Muscle of leg (tissue), 11 donors: ENCODE results near the gene KIN. TPM values are rescaled to one million over a fixed set of nuclear protein-coding genes. Genes with fewer than 3 reads are reported as not detected.
"Not testable (repeated sequence)": the region's sequence is repeated elsewhere in the genome, so short reads cannot be mapped to it uniquely, and the experiment has no call there.

Experiments used
- DNase-seq: peaks from one replicate; pipeline ENCODE4 v3.0.0; 2013
- H3K27ac ChIP-seq: one replicate; pipeline ENCODE4 v1.5.1; 2013; ENCODE audit warnings: mild to moderate bottlenecking, low read length, control low read depth
- H3K27me3 ChIP-seq: one replicate; pipeline ENCODE4 v1.6.1; 2013; ENCODE audit warnings: low read length; ENCODE audit not compliant: control insufficient read depth, insufficient read depth
- H3K36me3 ChIP-seq: one replicate; pipeline ENCODE4 v1.6.1; 2013; ENCODE audit warnings: low read length; ENCODE audit not compliant: control insufficient read depth, insufficient read depth
- H3K4me1 ChIP-seq: one replicate; pipeline ENCODE4 v1.6.1; 2013; ENCODE audit warnings: low read length; ENCODE audit not compliant: control insufficient read depth, insufficient read depth
- H3K4me3 ChIP-seq: one replicate; pipeline ENCODE4 v1.5.1; 2013; ENCODE audit warnings: low read length, control low read depth
- H3K9me3 ChIP-seq: replicated peaks from 2 replicates; pipeline ENCODE4 v1.6.1; 2013; ENCODE audit warnings: low read depth, low read length; ENCODE audit not compliant: control insufficient read depth
- WGBS: methylation state at CpG from one replicate; pipeline ENCODE4 v1.1.5; 2013; ENCODE audit warnings: missing lambda C conversion rate; ENCODE audit not compliant: insufficient coverage; 5-methylcytosine and 5-hydroxymethylcytosine counted together
- polyA plus RNA-seq, 8 donors: library from polyadenylated mRNA; unstranded; fragments of 120-200 nt; gene quantifications; one replicate each; pipeline versions ENCODE4 v1.2.1 to v1.2.3, GENCODE V29; 2013; ENCODE audit warnings: inconsistent platforms in 1 of 8, low replicate concordance in 1 of 8; ENCODE audit not compliant: insufficient read length in 8 of 8, insufficient read depth in 1 of 8
- total RNA-seq: library from RNA; stranded (reverse); fragments of 120-200 nt; gene quantifications from one replicate; pipeline ENCODE4 v1.2.4, GENCODE V29; 2013

Gene KIN
- total and polyA plus RNA-seq, 9 donors = 9.1 to 14.1 (median 11.6) TPM

GRCh38 chr10:7748637-7749036 is 39.2 kb downstream of the KIN start:
- WGBS = 90% methylated on average over 3 of the region's 7 CpGs
- not testable (repeated sequence) for H3K36me3 ChIP-seq, H3K4me1 ChIP-seq, H3K27me3 ChIP-seq, H3K27ac ChIP-seq, DNase-seq, H3K9me3 ChIP-seq, H3K4me3 ChIP-seq

- no peak overlapping the region for H3K27ac ChIP-seq
- H3K4me1 ChIP-seq = no peaks in the 10 kb centered on the region
- no peaks in the 10 kb centered on the region for H3K27me3 ChIP-seq
- no peak for DNase-seq
- no peak overlapping the region for H3K4me3 ChIP-seq
- H3K9me3 ChIP-seq = no peaks in the 10 kb centered on the region
- no CpG with 5 or more reads among the region's 8 CpGs for WGBS
- no peaks in the 10 kb centered on the region for H3K36me3 ChIP-seq
Measured at GRCh38 chr10:7744307-7744706, 43.5 kb downstream of the KIN start.

GRCh38 chr10:7738536-7739407 is 49.0 kb downstream of the KIN start:
- WGBS = 66% methylated on average over 7 of the region's 20 CpGs
- Histone ChIP-seq H3K36me3 (no peaks in the 10 kb centered on the region), H3K27me3 (no peaks in the 10 kb centered on the region), H3K4me3 (no peak overlapping the region), H3K9me3 (no peaks in the 10 kb centered on the region), H3K27ac (no peak overlapping the region), H3K4me1 (no peaks in the 10 kb centered on the region)
- DNase-seq = no peak

GRCh38 chr10:7734821-7735220 is 53.0 kb downstream of the KIN start:
- 81% methylated on average over 10 of the region's 13 CpGs for WGBS
- Histone ChIP-seq H3K9me3 (no peaks in the 10 kb centered on the region), H3K27ac (no peak overlapping the region), H3K4me1 (no peaks in the 10 kb centered on the region), H3K4me3 (no peak overlapping the region), H3K36me3 (no peaks in the 10 kb centered on the region), H3K27me3 (no peaks in the 10 kb centered on the region)
- no peak for DNase-seq

- WGBS = 90% methylated on average over 15 of the region's 18 CpGs
- Histone ChIP-seq H3K36me3 (no peaks in the 10 kb centered on the region), H3K4me1 (no peaks in the 10 kb centered on the region), H3K27ac (no peak overlapping the region), H3K9me3 (no peaks in the 10 kb centered on the region), H3K27me3 (peaks cover under 1% of the 10 kb centered on the region), H3K4me3 (no peak overlapping the region)
- no peak for DNase-seq
Measured at GRCh38 chr10:7722927-7723529, 64.8 kb downstream of the KIN start.

GRCh38 chr10:7720478-7720877 is 67.3 kb downstream of the KIN start:
- no peaks in the 10 kb centered on the region for H3K36me3 ChIP-seq
- no peaks in the 10 kb centered on the region for H3K4me1 ChIP-seq
- 74% methylated on average over 8 of the region's 10 CpGs for WGBS
- H3K4me3 ChIP-seq = no peak overlapping the region
- H3K27me3 ChIP-seq = peaks cover 3% of the 10 kb centered on the region
- DNase-seq = no peak
- no peaks in the 10 kb centered on the region for H3K9me3 ChIP-seq
- H3K27ac ChIP-seq = no peak overlapping the region

GRCh38 chr10:7718685-7719084 is 69.1 kb downstream of the KIN start:
- Histone ChIP-seq H3K4me3 (no peak overlapping the region), H3K4me1 (no peaks in the 10 kb centered on the region), H3K27ac (no peak overlapping the region), H3K36me3 (no peaks in the 10 kb centered on the region), H3K9me3 (no peaks in the 10 kb centered on the region), H3K27me3 (peaks cover 3% of the 10 kb centered on the region)
- 85% methylated on average over 1 of the region's 4 CpGs for WGBS
- DNase-seq = no peak

- Histone ChIP-seq H3K9me3 (no peaks in the 10 kb centered on the region), H3K4me3 (no peak overlapping the region), H3K36me3 (no peaks in the 10 kb centered on the region), H3K27ac (no peak overlapping the region), H3K27me3 (peaks cover 3% of the 10 kb centered on the region), H3K4me1 (no peaks in the 10 kb centered on the region)
- no peak for DNase-seq
- WGBS = 81% methylated on average over 2 of the region's 5 CpGs
Measured at GRCh38 chr10:7717767-7718166, 70.0 kb downstream of the KIN start.

- no peaks in the 10 kb centered on the region for H3K36me3 ChIP-seq
- H3K27ac ChIP-seq = no peak overlapping the region
- no peaks in the 10 kb centered on the region for H3K9me3 ChIP-seq
- H3K4me3 ChIP-seq = no peak overlapping the region
- DNase-seq = no peak
- peaks cover 3% of the 10 kb centered on the region for H3K27me3 ChIP-seq
- no peaks in the 10 kb centered on the region for H3K4me1 ChIP-seq
- 85% methylated on average over 4 of the region's 7 CpGs for WGBS
Measured at GRCh38 chr10:7715515-7715914, 72.3 kb downstream of the KIN start.

GRCh38 chr10:7711075-7711474 is 76.7 kb downstream of the KIN start:
- not testable (repeated sequence) for H3K4me1 ChIP-seq, H3K9me3 ChIP-seq, H3K36me3 ChIP-seq, H3K27ac ChIP-seq, DNase-seq, H3K4me3 ChIP-seq, H3K27me3 ChIP-seq
- WGBS = 100% methylated on average over 2 of the region's 5 CpGs
